ENCODE data around the gene ECSCR.
"Not testable (repeated sequence)": the region's sequence is repeated elsewhere in the genome, so short reads cannot be mapped to it uniquely, and the experiment has no call there.

ECSCR gene

DNA sequence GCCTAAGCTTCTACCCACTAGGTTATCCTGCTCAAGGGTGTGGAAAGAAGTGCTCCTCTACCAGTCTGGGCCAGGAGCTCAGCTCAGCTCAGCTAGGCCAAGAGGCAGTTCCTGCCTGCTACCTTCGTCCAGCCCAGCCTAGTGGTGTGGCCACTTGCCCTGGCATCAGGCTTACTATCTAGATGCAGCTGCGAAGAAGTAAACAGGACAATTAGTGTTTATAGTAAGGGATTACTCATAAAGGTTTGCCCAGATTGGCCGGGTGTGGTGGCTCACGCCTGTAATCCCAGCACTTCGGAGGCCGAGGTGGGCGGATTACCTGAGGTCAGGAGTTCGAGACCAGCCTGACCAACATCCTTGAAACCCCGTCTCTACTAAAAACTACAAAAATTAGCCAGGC, 45.9 kb downstream of the ECSCR start:
- H3K9ac ChIP-seq (ENCODE audit: low read depth, low read length) = no peak overlapping the region
- H3K36me3 ChIP-seq (ENCODE audit: insufficient read depth, low read length) = no peaks in the 10 kb centered on the region
- H3K9me3 ChIP-seq (ENCODE audit: control insufficient read depth, insufficient read depth, low read length) = no peaks in the 10 kb centered on the region
- peaks cover 7% of the 10 kb centered on the region; the same call in 1 of the 2 replicates for H3K4me1 ChIP-seq (ENCODE audit: insufficient read depth, low read length)

DNA sequence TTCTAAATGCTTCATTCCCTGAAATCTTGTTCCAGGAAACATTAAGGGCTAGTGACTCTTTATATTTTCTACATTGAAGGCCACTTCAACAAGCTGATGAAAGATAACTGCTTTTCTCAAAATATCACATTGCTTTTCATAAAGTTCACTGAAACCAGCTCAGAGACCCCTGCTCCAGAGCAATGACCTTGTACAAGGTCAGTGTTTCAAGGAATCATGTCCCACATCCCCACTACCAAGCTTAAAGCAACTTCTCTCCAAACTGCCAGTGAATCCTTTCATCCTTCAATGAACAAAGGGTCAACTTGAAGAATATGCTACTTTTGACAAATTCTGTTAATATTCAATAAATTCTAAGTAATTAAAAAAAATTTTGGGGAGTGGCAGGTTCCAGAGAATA, 46.7 kb downstream of the ECSCR start:
- Histone ChIP-seq H3K36me3 (ENCODE audit: insufficient read depth, low read length) (no peaks in the 10 kb centered on the region), H3K9me3 (ENCODE audit: control insufficient read depth, insufficient read depth, low read length) (no peaks in the 10 kb centered on the region), H3K4me1 (ENCODE audit: insufficient read depth, low read length) (peaks cover 7% of the 10 kb centered on the region; the same call in 1 of the 2 replicates), H3K9ac (ENCODE audit: low read depth, low read length) (no peak overlapping the region)

DNA sequence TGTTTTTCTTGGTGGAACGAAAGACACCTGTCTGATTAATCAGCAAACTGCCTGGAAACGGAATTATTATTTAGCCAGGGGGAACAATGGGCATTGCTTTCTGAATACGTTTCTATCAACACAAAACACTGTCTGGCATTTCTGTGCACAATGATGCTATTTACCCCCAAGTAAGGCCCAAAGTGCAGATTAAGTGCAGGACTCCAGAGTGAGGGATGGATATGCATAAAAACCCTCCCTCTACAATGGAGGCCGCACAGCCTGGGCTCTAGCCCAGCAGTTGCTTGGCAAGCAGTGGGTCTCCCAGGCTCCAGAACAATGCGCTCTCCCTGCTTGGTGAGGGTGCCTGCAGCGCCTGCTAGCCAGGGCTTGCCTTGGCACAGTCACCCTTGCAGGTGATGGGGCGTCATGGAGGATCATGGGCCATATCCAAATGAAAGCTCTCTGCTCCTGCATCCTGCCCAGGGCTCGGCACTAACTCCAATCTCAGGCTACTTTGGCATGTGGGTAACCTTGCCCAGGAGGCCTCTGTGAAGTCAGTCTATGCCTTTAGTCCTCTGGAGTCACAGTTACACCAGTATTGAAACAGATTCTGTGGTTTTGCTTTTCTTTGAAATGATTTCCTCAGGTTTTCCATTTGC, 47.2 kb downstream of the ECSCR start:
- H3K4me1 ChIP-seq (ENCODE audit: insufficient read depth, low read length) = peaks cover 7% of the 10 kb centered on the region; the same call in 1 of the 2 replicates
- no peak overlapping the region for H3K9ac ChIP-seq (ENCODE audit: low read depth, low read length)
- no peaks in the 10 kb centered on the region for H3K9me3 ChIP-seq (ENCODE audit: control insufficient read depth, insufficient read depth, low read length)
- H3K36me3 ChIP-seq (ENCODE audit: insufficient read depth, low read length) = no peaks in the 10 kb centered on the region

DNA sequence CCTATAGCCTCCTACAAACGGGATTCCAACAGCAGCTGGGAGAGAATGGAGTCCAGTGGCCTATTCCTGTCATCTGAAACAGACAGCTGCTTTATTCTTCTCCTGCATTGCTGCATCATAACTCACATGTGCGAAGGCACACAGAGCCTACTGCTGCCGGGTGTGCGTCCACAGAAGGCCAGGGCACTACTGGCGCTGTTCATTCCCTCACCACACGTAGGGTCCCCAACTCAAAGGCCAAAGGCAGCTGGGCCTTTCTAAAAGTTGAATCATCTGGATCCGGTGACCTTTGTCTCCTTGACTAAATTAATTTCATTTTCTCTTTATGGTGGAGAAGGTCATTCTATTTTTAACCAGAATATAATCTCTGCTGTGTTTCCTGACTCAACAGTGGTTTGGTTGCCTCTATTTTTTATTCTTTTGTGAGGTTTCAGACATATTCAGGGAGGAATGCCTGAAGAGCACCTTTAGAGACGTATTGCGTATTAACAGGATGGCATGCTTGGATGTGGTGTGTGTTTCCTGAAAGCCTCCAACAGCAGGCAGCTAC, 47.9 kb downstream of the ECSCR start:
- Histone ChIP-seq H3K9ac (ENCODE audit: low read depth, low read length) (no peak overlapping the region), H3K9me3 (ENCODE audit: control insufficient read depth, insufficient read depth, low read length) (no peaks in the 10 kb centered on the region), H3K4me1 (ENCODE audit: insufficient read depth, low read length) (peaks cover 3% of the 10 kb centered on the region; the same call in 1 of the 2 replicates), H3K36me3 (ENCODE audit: insufficient read depth, low read length) (no peaks in the 10 kb centered on the region)

DNA sequence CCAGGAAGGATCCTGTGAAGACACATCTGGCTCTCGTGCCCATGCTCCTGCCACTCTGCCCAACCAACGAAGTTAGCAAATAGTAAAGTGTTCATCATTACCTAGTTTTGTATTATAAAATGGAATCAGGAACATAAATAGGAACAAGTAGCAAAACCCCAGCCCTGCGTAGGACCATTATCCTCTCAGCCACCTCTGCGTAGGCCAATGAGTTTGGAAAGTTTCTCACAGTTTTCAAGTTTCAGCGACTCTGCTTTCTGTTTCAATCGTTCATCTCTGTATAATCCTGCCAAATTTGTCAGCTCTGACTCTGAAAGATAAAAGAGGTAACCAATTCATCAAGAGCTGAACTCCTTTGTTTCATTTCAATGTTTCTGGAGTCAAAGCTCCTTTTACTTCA, 48.6 kb downstream of the ECSCR start:
- no peaks in the 10 kb centered on the region for H3K36me3 ChIP-seq (ENCODE audit: insufficient read depth, low read length)
- no peaks in the 10 kb centered on the region for H3K4me1 ChIP-seq (ENCODE audit: insufficient read depth, low read length)
- H3K9ac ChIP-seq (ENCODE audit: low read depth, low read length) = no peak overlapping the region
- H3K9me3 ChIP-seq (ENCODE audit: control insufficient read depth, insufficient read depth, low read length) = no peaks in the 10 kb centered on the region

DNA sequence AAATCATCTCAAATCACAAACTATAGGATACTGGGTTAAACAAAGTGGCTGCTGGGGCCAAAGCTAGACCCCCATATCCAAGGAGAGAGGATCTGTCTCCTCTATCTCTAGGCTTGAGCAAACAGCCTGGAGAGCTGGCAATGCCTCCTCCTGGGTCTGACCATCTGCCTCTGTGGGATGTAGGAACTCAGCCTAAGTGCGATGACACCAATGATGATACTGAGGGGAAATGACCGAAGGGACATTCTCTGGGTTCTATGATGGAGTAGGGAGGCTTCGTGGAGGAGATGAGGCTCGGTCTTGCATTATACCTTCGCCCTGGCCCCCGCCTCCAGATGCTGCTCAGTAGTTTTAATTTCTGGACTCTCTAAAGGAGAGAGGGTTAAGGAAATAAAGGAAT, 49.4 kb downstream of the ECSCR start:
- no peak overlapping the region for H3K9ac ChIP-seq (ENCODE audit: low read depth, low read length)
- no peaks in the 10 kb centered on the region for H3K4me1 ChIP-seq (ENCODE audit: insufficient read depth, low read length)
- H3K9me3 ChIP-seq (ENCODE audit: control insufficient read depth, insufficient read depth, low read length) = no peaks in the 10 kb centered on the region
- no peaks in the 10 kb centered on the region for H3K36me3 ChIP-seq (ENCODE audit: insufficient read depth, low read length)

DNA sequence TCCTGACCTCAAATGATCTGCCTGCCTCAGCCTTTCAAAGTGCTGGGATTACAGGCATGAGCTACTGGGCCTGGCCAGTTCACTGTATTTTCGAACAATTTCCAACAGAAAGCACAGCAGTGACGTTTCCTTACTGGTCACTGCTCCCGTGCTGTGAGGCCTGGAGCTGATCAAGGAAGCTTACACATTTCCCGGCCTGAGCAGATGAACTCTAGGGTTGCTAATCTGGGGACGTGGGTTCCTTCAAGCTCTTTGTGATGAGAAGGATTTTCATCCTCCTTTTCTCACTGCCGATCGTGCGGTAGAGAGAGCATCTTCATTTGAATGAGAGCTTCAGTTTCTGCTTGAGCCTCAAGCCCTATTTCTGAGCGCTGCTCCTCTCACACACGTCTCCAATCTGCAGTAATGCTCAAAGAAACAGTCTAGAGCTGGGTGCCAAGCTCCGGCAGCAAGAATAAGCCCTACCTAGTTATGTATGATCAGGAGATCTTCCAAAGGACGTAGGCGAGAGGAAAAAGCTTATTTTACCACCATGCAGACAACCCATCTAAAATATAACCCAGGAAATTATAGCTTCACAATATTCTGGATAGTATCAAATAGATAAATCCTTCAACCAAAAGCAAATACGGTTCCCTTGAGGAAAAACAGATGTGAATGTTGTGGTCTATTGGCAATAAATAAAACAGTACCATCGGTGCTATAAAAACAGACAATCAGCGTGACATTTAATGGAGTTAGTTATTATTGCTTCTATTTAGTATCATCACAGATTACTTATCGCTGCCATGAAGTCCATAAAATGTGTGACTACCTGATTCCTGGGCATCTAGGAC, 51.3 kb downstream of the ECSCR start:
- H3K4me1 ChIP-seq (ENCODE audit: insufficient read depth, low read length) = no peaks in the 10 kb centered on the region
- H3K9me3 ChIP-seq (ENCODE audit: control insufficient read depth, insufficient read depth, low read length) = no peaks in the 10 kb centered on the region
- no peaks in the 10 kb centered on the region for H3K36me3 ChIP-seq (ENCODE audit: insufficient read depth, low read length)
- H3K9ac ChIP-seq (ENCODE audit: low read depth, low read length) = no peak overlapping the region

DNA sequence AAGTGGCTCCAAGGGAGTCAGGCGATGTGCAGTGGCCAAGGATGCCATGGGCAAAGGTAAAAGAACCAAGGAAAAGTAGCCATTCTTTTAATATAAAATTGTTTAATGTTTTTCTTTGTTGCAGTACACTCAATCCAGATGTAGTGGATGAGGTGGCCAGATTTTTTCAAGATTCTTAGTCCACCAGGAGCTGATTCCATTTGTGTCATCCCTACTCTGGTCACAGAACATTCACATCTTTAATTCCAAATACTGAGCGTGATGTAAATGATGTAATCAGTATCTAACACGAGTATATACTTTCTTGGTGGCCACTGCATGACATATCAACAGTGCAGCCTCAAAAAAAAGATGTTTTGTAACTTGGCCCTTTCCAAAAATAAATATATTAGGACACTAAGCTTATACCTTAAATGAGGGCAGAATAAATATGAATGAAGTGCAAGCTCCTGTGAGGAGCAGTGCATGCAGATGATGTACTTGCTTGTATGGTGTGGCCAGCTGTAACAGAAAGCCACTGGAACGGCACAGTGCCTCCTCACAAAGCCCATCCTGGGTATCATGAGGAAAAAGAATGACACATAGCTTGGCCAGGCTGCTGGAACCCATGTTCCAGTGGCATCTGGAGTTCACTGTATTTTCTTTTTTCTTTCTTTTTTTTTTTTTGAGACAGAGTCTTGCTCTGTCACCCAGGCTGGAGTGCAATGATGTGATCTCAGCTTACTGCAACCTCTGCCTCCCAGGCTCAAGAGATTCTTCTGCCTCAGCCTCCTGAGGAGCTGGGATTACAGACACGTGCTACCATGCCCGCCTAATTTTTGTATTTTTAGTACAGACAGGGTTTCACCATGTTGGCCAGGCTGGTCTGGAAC, 52.2 kb downstream of the ECSCR start:
- H3K9ac ChIP-seq (ENCODE audit: low read depth, low read length) = no peak overlapping the region
- H3K36me3 ChIP-seq (ENCODE audit: insufficient read depth, low read length) = no peaks in the 10 kb centered on the region
- H3K4me1 ChIP-seq (ENCODE audit: insufficient read depth, low read length) = no peaks in the 10 kb centered on the region
- H3K9me3 ChIP-seq (ENCODE audit: control insufficient read depth, insufficient read depth, low read length) = no peaks in the 10 kb centered on the region

DNA sequence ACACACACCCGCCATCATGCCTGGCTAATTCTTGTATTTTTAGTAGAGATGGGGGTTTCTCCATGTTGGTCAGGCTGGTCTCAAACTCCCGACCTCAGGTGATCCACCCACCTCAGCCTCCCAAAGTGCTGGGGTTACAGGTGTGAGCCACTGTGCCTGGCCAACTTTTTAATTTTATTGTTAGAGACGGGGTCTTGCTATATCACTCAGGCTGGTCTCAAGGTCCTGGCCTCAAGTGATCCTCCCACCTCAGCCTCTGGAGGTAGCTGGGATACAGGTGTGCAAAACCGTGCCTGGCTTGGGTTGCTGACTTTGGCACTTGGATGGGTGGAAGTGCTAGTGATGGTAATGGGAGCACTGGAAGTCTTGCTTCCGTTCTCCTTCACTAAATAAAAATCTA, 53.4 kb downstream of the ECSCR start:
- H3K9ac ChIP-seq (ENCODE audit: low read depth, low read length); H3K36me3 ChIP-seq (ENCODE audit: insufficient read depth, low read length); H3K9me3 ChIP-seq (ENCODE audit: control insufficient read depth, insufficient read depth, low read length); H3K4me1 ChIP-seq (ENCODE audit: insufficient read depth, low read length): not testable (repeated sequence)

DNA sequence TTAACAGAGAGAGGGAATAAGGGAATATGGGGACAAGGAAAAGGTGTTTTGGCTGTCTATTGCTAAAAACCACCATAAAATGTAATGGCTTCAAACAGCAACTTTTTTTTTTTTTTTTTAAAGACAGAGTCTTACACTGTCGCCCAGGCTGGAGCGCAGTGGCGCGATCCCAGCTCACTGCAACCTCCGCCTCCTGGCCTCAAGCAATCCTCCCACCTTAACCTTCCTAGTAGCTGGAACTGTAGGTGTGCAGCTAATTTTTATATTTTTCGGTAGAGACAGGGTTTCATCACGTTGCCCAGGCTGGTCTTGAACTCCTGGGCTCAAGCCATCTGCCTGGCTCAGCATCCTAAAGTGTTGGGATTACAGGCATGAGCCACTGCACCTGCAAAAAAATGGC, 54.4 kb downstream of the ECSCR start:
- no peaks in the 10 kb centered on the region for H3K9me3 ChIP-seq (ENCODE audit: control insufficient read depth, insufficient read depth, low read length)
- peaks cover 8% of the 10 kb centered on the region for H3K4me1 ChIP-seq (ENCODE audit: insufficient read depth, low read length)
- H3K9ac ChIP-seq (ENCODE audit: low read depth, low read length) = no peak overlapping the region
- H3K36me3 ChIP-seq (ENCODE audit: insufficient read depth, low read length) = no peaks in the 10 kb centered on the region

DNA sequence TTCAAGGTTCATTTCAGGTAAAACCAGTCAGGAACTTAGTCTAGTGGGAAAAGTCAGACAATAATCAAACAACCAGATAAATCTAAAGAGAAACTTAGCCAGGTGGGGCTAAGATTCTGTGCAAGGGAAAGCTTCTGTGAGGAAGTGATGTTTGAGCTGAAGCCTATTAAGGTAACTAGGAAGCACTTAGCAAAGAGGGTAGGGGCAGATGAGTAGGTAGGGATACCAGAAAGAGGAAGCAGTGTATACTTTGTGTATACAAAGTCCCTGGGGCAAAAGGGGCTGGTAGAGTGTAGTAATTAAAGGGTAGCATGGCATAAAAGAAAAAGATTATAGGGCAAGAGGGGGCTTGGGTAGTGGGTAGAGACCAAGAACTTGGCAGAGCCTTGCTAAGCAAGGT, 55.0 kb downstream of the ECSCR start:
- H3K36me3 ChIP-seq (ENCODE audit: insufficient read depth, low read length) = no peaks in the 10 kb centered on the region
- no peaks in the 10 kb centered on the region for H3K9me3 ChIP-seq (ENCODE audit: control insufficient read depth, insufficient read depth, low read length)
- peaks cover 10% of the 10 kb centered on the region for H3K4me1 ChIP-seq (ENCODE audit: insufficient read depth, low read length)
- H3K9ac ChIP-seq (ENCODE audit: low read depth, low read length) = no peak overlapping the region

DNA sequence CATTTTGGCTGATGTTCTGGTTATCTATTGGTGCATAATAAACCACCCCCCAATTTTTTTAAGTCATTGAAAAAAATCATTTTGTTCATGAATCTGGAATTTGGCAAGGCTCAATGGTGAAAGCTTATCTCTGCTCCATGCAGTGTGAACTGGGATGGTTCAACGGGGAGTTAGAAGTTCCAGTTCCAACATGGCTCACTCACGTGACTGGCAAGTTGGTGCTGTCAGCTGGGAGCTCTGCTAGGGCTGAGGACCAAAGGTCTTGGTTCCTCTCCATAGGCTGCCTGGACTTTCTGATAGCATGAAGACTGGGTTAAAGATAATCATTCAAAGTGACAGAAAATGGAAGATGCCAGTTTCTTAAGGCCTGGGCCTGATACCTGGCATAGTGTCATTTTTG, 55.6 kb downstream of the ECSCR start:
- H3K36me3 ChIP-seq (ENCODE audit: insufficient read depth, low read length) = no peaks in the 10 kb centered on the region
- peaks cover 10% of the 10 kb centered on the region for H3K4me1 ChIP-seq (ENCODE audit: insufficient read depth, low read length)
- no peaks in the 10 kb centered on the region for H3K9me3 ChIP-seq (ENCODE audit: control insufficient read depth, insufficient read depth, low read length)
- no peak overlapping the region for H3K9ac ChIP-seq (ENCODE audit: low read depth, low read length)

DNA sequence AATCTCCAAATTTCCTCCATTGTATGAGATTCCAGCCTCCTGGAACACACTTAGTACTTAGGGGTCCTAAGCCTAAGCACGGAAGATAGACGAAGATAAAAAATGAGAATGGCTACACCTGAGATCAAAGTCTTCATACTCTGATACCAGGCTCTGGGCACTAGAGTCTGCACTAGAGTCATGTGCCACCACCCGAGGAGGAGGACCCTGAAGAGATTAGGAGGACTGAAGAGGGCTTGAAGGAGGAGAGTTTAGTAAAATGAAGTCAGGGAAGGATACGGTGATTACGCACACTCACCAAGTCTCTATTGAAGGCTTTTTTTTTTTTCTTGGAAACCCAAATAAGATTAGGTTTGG, 58.1 kb downstream of the ECSCR start:
- H3K36me3 ChIP-seq (ENCODE audit: insufficient read depth, low read length) = no peaks in the 10 kb centered on the region
- peak overlapping the region; percentile 74 for H3K9ac ChIP-seq (ENCODE audit: low read depth, low read length)
- peaks cover 10% of the 10 kb centered on the region for H3K4me1 ChIP-seq (ENCODE audit: insufficient read depth, low read length)
- no peaks in the 10 kb centered on the region for H3K9me3 ChIP-seq (ENCODE audit: control insufficient read depth, insufficient read depth, low read length)

DNA sequence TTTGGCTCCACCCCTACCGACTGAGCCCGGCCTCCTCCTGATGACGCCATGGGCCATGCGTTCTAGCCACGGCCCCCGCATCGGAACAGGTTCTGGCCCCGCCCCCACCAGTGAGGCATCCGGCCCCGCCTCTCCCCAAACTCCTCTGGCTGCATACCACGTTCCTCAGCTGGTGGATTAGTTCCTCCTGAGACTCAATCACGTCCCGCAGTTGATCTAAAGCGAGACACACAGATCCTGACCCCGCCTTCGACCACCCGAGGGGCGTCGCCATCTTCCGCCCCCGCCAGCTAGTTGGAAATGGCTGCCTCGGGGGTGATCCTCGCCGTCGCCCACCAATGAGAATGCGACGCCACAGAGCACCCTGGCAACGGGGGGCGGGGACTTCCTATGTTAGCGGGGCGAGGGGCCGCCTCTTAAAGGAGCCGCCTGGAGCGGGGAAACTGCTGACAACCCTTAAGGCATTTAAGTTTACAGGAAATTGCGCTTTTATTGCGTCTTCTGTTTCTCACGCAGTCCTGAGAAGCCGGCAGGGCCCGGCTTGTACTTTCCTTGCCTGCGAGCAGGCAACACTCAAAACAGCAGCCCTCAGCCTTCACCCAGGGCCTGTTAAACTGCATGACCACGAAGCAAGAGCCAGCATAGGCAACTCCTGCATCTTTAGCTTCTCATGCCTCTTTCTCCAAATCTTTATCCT, 58.6 kb downstream of the ECSCR start, which contains the start of gene SPATA24:
SPATA24 (minus strand) TSS at position 303 of the 697 bp plus-strand sequence; CDS start at position 274, 29 bp downstream.
- H3K4me1 ChIP-seq (ENCODE audit: insufficient read depth, low read length) = peaks cover 10% of the 10 kb centered on the region
- H3K36me3 ChIP-seq (ENCODE audit: insufficient read depth, low read length) = no peaks in the 10 kb centered on the region
- peak within 1 kb of the TSS; percentile 74 for H3K9ac ChIP-seq (ENCODE audit: low read depth, low read length)
- H3K9me3 ChIP-seq (ENCODE audit: control insufficient read depth, insufficient read depth, low read length) = no peaks in the 10 kb centered on the region
